ENCODE results near the gene RNF20. TPM values are rescaled to one million over a fixed set of nuclear protein-coding genes. Genes with fewer than 3 reads are reported as not detected.

RNF20 gene
- total RNA-seq, 4 donors from 2014 or later: 17.3 to 24.6 (median 20.9) TPM

GRCh38 chr9:101509572-101509971, 24.1 kb upstream of the RNF20 start:
- H3K9me3 ChIP-seq: no peaks in the 10 kb centered on the region
- no peaks in the 10 kb centered on the region for H3K27me3 ChIP-seq
- peaks cover 0 to 13% (median 0%) of the 10 kb centered on the region in 3 donors for H3K4me1 ChIP-seq
- no peak for TF ChIP-seq CTCF (IDR thresholded peaks at IDR 0.05)
- no peak for TF ChIP-seq POLR2A (IDR thresholded peaks at IDR 0.05)
- H3K4me3 ChIP-seq: no peak overlapping the region
- H3K27ac ChIP-seq: no peak overlapping the region
- intact Hi-C loops (cut with DNase I): no loop called here
- WGBS, 2 donors: 83% methylated on average over 4 of the region's 4 CpGs
- no peak for DNase-seq
- no peaks in the 10 kb centered on the region for H3K36me3 ChIP-seq

GRCh38 chr9:101510459-101510858, 23.2 kb upstream of the RNF20 start:
- no peak for DNase-seq
- 71 to 74% methylated on average over 4 of the region's 6 CpGs for WGBS, 2 donors
- no peaks in the 10 kb centered on the region for H3K9me3 ChIP-seq

GRCh38 chr9:101511009-101511408, 22.6 kb upstream of the RNF20 start:
- Histone ChIP-seq H3K4me1 (peaks cover 0 to 13% (median 0%) of the 10 kb centered on the region in 3 donors), H3K36me3 (no peaks in the 10 kb centered on the region), H3K4me3 (no peak overlapping the region), H3K27me3 (no peaks in the 10 kb centered on the region), H3K9me3 (no peaks in the 10 kb centered on the region), H3K27ac (no peak overlapping the region)
- no peak for DNase-seq
- TF ChIP-seq CTCF (IDR thresholded peaks at IDR 0.05): no peak
- TF ChIP-seq POLR2A (IDR thresholded peaks at IDR 0.05): no peak
- intact Hi-C loops (cut with DNase I): no loop called here
- 91% methylated on average over 2 of the region's 2 CpGs for WGBS, 2 donors

More at GRCh38 chr9:101510459-101510858, 23.2 kb upstream of the RNF20 start:
- H3K27ac ChIP-seq: no peak overlapping the region
- intact Hi-C loops (cut with DNase I): no loop called here
- no peak for TF ChIP-seq POLR2A (IDR thresholded peaks at IDR 0.05)
- no peak for TF ChIP-seq CTCF (IDR thresholded peaks at IDR 0.05)
- H3K27me3 ChIP-seq: no peaks in the 10 kb centered on the region
- peaks cover 0 to 13% (median 0%) of the 10 kb centered on the region in 3 donors for H3K4me1 ChIP-seq
- no peak overlapping the region for H3K4me3 ChIP-seq
- H3K36me3 ChIP-seq: no peaks in the 10 kb centered on the region

GRCh38 chr9:101512116-101512515, 21.5 kb upstream of the RNF20 start:
- no peaks in the 10 kb centered on the region for H3K9me3 ChIP-seq
- WGBS, 2 donors: 51 to 60% methylated on average over 3 of the region's 3 CpGs
- intact Hi-C loops (cut with DNase I): no loop called here
- DNase-seq: no peak
- no peaks in the 10 kb centered on the region for H3K27me3 ChIP-seq
- no peak overlapping the region for H3K27ac ChIP-seq
- no peaks in the 10 kb centered on the region for H3K36me3 ChIP-seq
- H3K4me1 ChIP-seq: peaks cover 0 to 13% (median 0%) of the 10 kb centered on the region in 3 donors
- no peak for TF ChIP-seq POLR2A (IDR thresholded peaks at IDR 0.05)
- TF ChIP-seq CTCF (IDR thresholded peaks at IDR 0.05): no peak
- no peak overlapping the region for H3K4me3 ChIP-seq

- H3K27me3 ChIP-seq: no peaks in the 10 kb centered on the region
- no peak overlapping the region for H3K27ac ChIP-seq
- TF ChIP-seq CTCF (IDR thresholded peaks at IDR 0.05): no peak
- TF ChIP-seq POLR2A (IDR thresholded peaks at IDR 0.05): no peak
- H3K4me1 ChIP-seq: peaks cover 0 to 4% (median 0%) of the 10 kb centered on the region in 3 donors
- no peak overlapping the region for H3K4me3 ChIP-seq
- no peaks in the 10 kb centered on the region for H3K9me3 ChIP-seq
- no peaks in the 10 kb centered on the region for H3K36me3 ChIP-seq
- no peak for DNase-seq
- intact Hi-C loops (cut with DNase I): no loop called here
Measured at GRCh38 chr9:101513351-101513750, 20.3 kb upstream of the RNF20 start.

Data from esophagus squamous epithelium (tissue), 5 donors.